Neural cell (in vitro differentiated cells): ENCODE data around the gene ST6GALNAC4. TPM values are rescaled to one million over a fixed set of nuclear protein-coding genes. Genes with fewer than 3 reads are reported as not detected.

Experiments used
- H2AFZ ChIP-seq: fragments of 200-600, 300-800 bp; sonication (generic), shearing (Covaris generic); 2 replicates; pipeline ENCODE4 v1.6.0; 2014; ENCODE audit warnings: low read depth, mild to moderate bottlenecking, antibody characterized with exemption, low read length, moderate library complexity
- H3F3A ChIP-seq: fragments of 200-600 bp; shearing (Covaris generic); 2 replicates; pipeline ENCODE4 v1.6.1; 2016; ENCODE audit warnings: mild to moderate bottlenecking, moderate library complexity, mixed read lengths, antibody characterized with exemption, low read length; ENCODE audit not compliant: insufficient read depth, poor library complexity, severe bottlenecking
- H3K27ac ChIP-seq: fragments of 200-600, 300-800 bp; sonication (generic), shearing (Covaris generic); 2 replicates; pipeline ENCODE4 v1.5.1; 2014; ENCODE audit warnings: mild to moderate bottlenecking, low read length, moderate library complexity
- H3K27me3 ChIP-seq: fragments of 300-800, 200-600 bp; sonication (generic), shearing (Covaris generic); 2 replicates; pipeline ENCODE4 v1.6.0; 2014; ENCODE audit warnings: mild to moderate bottlenecking, low read depth, low read length, moderate library complexity; ENCODE audit not compliant: insufficient read depth
- H3K36me3 ChIP-seq: fragments of 300-800, 200-600 bp; sonication (generic), shearing (Covaris generic); 2 replicates; pipeline ENCODE4 v1.5.1; 2014; ENCODE audit warnings: mild to moderate bottlenecking, antibody characterized with exemption, low read length, moderate library complexity; ENCODE audit not compliant: insufficient read depth
- H3K4me2 ChIP-seq: fragments of 300-800, 200-600 bp; sonication (generic), shearing (Covaris generic); 2 replicates; pipeline ENCODE4 v1.6.0; 2014; ENCODE audit warnings: mild to moderate bottlenecking, low read length
- H3K4me3 ChIP-seq: fragments of 300-800, 200-600 bp; sonication (generic), shearing (Covaris generic); 2 replicates; pipeline ENCODE4 v1.5.1; 2014; ENCODE audit warnings: mild to moderate bottlenecking, low read length, moderate library complexity
- H3K79me2 ChIP-seq: fragments of 200-600 bp; shearing (Covaris generic); replicated peaks from 2 replicates; pipeline ENCODE4 v1.6.0; 2014; ENCODE audit warnings: mild to moderate bottlenecking, low read length, moderate library complexity; ENCODE audit not compliant: insufficient read depth
- H3K9ac ChIP-seq: fragments of 300-800, 200-600 bp; sonication (generic), shearing (Covaris generic); 2 replicates; pipeline ENCODE4 v1.6.1; 2016; ENCODE audit warnings: mild to moderate bottlenecking, low read length, mixed read lengths
- H3K9me2 ChIP-seq: fragments of 200-600 bp; shearing (Covaris generic); 2 replicates; pipeline ENCODE4 v1.6.1; 2016; ENCODE audit warnings: mild to moderate bottlenecking, low read length, mixed read lengths; ENCODE audit not compliant: insufficient read depth
- H3K9me3 ChIP-seq: fragments of 200-600, 300-800 bp; sonication (generic), shearing (Covaris generic); 2 replicates; pipeline ENCODE4 v1.6.1; 2016; ENCODE audit warnings: mild to moderate bottlenecking, mixed run types, low read length, moderate library complexity, mixed read lengths
- H4K20me1 ChIP-seq: fragments of 200-600 bp; shearing (Covaris generic); 2 replicates; pipeline ENCODE4 v1.6.1; 2016; ENCODE audit warnings: mild to moderate bottlenecking, mixed run types; ENCODE audit not compliant: insufficient read depth
- CTCF ChIP-seq: fragments of 450-650 bp; IDR thresholded peaks from 2 replicates; pipeline ENCODE4 v1.5.1; 2014; ENCODE audit warnings: antibody characterized with exemption, mild to moderate bottlenecking, moderate library complexity; ENCODE audit not compliant: poor library complexity, severe bottlenecking
- EP300 ChIP-seq: fragments of 450-650 bp; conservative IDR thresholded peaks from 2 replicates; pipeline ENCODE4 v1.6.1; 2014; ENCODE audit warnings: antibody characterized with exemption, mild to moderate bottlenecking, moderate library complexity; ENCODE audit not compliant: poor library complexity, severe bottlenecking
- EZH2 ChIP-seq: fragments of 200-600, 300-800 bp; shearing (Covaris generic), sonication (generic); IDR thresholded peaks from 2 replicates; pipeline ENCODE4 v1.6.1; 2014; ENCODE audit warnings: antibody characterized with exemption, low read length, borderline replicate concordance, mild to moderate bottlenecking; ENCODE audit not compliant: insufficient read depth, poor library complexity, severe bottlenecking
- MXI1 ChIP-seq: fragments of 450-650 bp; conservative IDR thresholded peaks from 2 replicates; pipeline ENCODE4 v1.6.1; 2014; ENCODE audit warnings: antibody characterized with exemption, mild to moderate bottlenecking; ENCODE audit not compliant: poor library complexity, severe bottlenecking
- POLR2AphosphoS5 ChIP-seq: IDR thresholded peaks from 2 replicates; pipeline ENCODE4 v1.6.1; 2012
- RAD21 ChIP-seq: fragments of 450-650 bp; conservative IDR thresholded peaks from 2 replicates; pipeline ENCODE4 v1.6.1; 2014; ENCODE audit warnings: antibody characterized with exemption, mild to moderate bottlenecking, moderate library complexity
- REST ChIP-seq: IDR thresholded peaks from 2 replicates; pipeline ENCODE4 v1.6.1; 2012; ENCODE audit warnings: borderline replicate concordance
- SMC3 ChIP-seq: fragments of 450-650 bp; conservative IDR thresholded peaks from 2 replicates; pipeline ENCODE4 v1.6.1; 2014; ENCODE audit warnings: antibody characterized with exemption, mild to moderate bottlenecking, moderate library complexity; ENCODE audit not compliant: poor library complexity
- TAF1 ChIP-seq: IDR thresholded peaks from 2 replicates; pipeline ENCODE4 v1.6.1; 2012; ENCODE audit warnings: low read depth
- polyA plus RNA-seq: library from polyadenylated mRNA; depleted of rRNA; stranded (reverse); fragments of >200 nt; gene quantifications from 2 replicates; pipeline ENCODE4 v1.2.3, GENCODE V29; 2014

Gene ST6GALNAC4
- polyA plus RNA-seq, 1 donor from 2014 or later, result 5.9 TPM

GRCh38 chr9:127865645-127866464 is 51.0 kb downstream of the ST6GALNAC4 start:
- H3K9ac ChIP-seq, result no peak overlapping the region
- no peaks in the 10 kb centered on the region for H3K9me3 ChIP-seq
- H3K4me2 ChIP-seq, result no peak overlapping the region
- no peak for TF ChIP-seq SMC3
- no peak for TF ChIP-seq POLR2AphosphoS5
- no peak for TF ChIP-seq EZH2
- TF ChIP-seq TAF1, result no peak
- TF ChIP-seq REST, result no peak
- TF ChIP-seq MXI1, result no peak
- TF ChIP-seq CTCF, result no peak
- TF ChIP-seq RAD21, result no peak
- TF ChIP-seq EP300, result no peak
- H3F3A ChIP-seq, result no peaks in the 10 kb centered on the region
- no peaks in the 10 kb centered on the region for H3K9me2 ChIP-seq
- no peak overlapping the region for H3K27ac ChIP-seq
- H3K27me3 ChIP-seq, result no peaks in the 10 kb centered on the region
- no peak overlapping the region for H3K4me3 ChIP-seq
- H3K36me3 ChIP-seq, result no peaks in the 10 kb centered on the region
- no peaks in the 10 kb centered on the region for H3K79me2 ChIP-seq
- no peak overlapping the region for H2AFZ ChIP-seq
- H4K20me1 ChIP-seq, result no peaks in the 10 kb centered on the region

- H3K4me2 ChIP-seq, result no peak overlapping the region
- H3K36me3 ChIP-seq, result no peaks in the 10 kb centered on the region
- H3K9me3 ChIP-seq, result no peaks in the 10 kb centered on the region
- no peak overlapping the region for H3K9ac ChIP-seq
- H3K27me3 ChIP-seq, result no peaks in the 10 kb centered on the region
- no peaks in the 10 kb centered on the region for H3F3A ChIP-seq
- TF ChIP-seq SMC3 (no peak), REST (no peak), EZH2 (no peak), CTCF (no peak), TAF1 (no peak), MXI1 (no peak), EP300 (no peak), RAD21 (no peak), POLR2AphosphoS5 (no peak)
- H3K27ac ChIP-seq, result no peak overlapping the region
- no peaks in the 10 kb centered on the region for H3K79me2 ChIP-seq
- H3K9me2 ChIP-seq, result no peaks in the 10 kb centered on the region
- no peak overlapping the region for H2AFZ ChIP-seq
- H3K4me3 ChIP-seq, result no peak overlapping the region
- H4K20me1 ChIP-seq, result no peaks in the 10 kb centered on the region
These were observed 53.6 kb downstream of the ST6GALNAC4 start for GRCh38 chr9:127863191-127863621.
